ENCODE data around the gene SOX13.

- no peak for TF ChIP-seq CTCF (IDR thresholded peaks at IDR 0.05)
- TF ChIP-seq POLR2A (IDR thresholded peaks at IDR 0.05), result no peak
These were observed 20.5 kb downstream of the SOX13 start for GRCh38 chr1:204093421-204093717.

Measured in uterus (tissue), 2 donors.